Cardiac septum (tissue), 1 donor: ENCODE data around the gene DSG1. TPM values are rescaled to one million over a fixed set of nuclear protein-coding genes. Genes with fewer than 3 reads are reported as not detected.
"Not testable (repeated sequence)": the region's sequence is repeated elsewhere in the genome, so short reads cannot be mapped to it uniquely, and the experiment has no call there.

ENCODE experiments used
- DNase-seq: peaks from one replicate; pipeline ENCODE4 v3.0.0-alpha.2; 2020; ENCODE audit warnings: low spot score
- intact Hi-C: fragments of 100-400 bp; cut with DNase I; formaldehyde crosslinking; loops from one replicate; pipeline ENCODE4 v1.14.0; 2022
- long read RNA-seq: library from polyadenylated mRNA; unstranded; transcript quantifications from one replicate; pipeline ENCODE4 v2.0.0, GENCODE V29; 2021
- total RNA-seq: library from RNA; stranded (reverse); fragmentation: NEBNext Ultra II Directional; extraction: Animal tissue kit (Norgen Biotek cat#: 25700); gene quantifications from one replicate; pipeline ENCODE4 v1.2.1, GENCODE V29; 2021
- donor health status: DM: no; HTN: no; CAD: no.

Gene DSG1
- total RNA-seq, result 0.89 TPM
- long read RNA-seq, result 0 reads

DNA sequence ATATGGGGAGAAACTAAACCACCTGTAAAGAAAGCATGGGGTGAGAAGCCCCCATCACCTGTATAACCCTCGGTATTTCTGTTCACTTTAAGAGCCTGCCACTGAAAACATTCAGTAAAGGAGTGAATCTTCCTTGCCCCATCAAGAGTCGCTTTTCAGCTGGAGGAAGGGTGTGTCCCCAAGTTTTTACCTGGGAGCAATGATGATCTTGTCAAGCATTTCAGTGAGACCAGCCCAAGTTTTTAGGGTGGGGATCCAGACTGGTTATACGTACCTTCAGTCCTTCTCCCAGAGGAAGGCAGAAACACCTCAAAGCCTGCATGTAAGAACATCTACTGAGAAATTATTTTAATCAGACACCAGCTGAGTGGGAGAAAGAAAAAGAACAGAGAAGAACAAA is at the start of gene DSG1:
TSS of gene DSG1 (plus strand) at position 301 of the 400 bp plus-strand sequence. CDS start 141 bp downstream, outside the sequence.
- no peak for DNase-seq
- intact Hi-C loops, result no loop called here

DNA sequence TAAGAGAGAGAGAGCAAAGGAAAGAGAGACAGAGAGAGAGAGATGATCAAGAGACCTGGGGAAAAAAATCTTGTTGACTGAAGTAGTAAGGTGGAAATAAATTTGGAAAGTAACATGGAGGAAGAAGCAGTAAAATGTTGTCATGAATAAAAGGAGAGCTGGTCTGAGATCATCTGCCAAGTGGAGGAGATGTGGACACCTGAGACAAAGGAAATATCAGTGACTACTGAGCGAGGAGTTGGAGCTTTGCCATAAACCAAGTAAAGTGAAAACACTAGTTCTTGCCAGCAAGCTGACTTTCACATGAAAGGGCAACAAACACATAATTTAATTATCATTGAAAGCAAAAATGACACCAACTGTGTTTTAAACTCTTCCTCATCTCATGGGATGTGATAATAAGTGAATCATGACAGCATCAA is 49.0 kb upstream of the DSG1 start:
- DNase-seq, result no peak
- intact Hi-C loops, result no loop called here

GRCh38 chr18:31269566-31269965 is 48.4 kb upstream of the DSG1 start:
- intact Hi-C loops, result no loop called here
- no peak for DNase-seq

GRCh38 chr18:31270578-31270977 is 47.4 kb upstream of the DSG1 start:
- intact Hi-C loops, result loop anchor here (10.0 kb wide), 2 partner anchors 46 to 234 kb away; no protein-coding TSS in a partner anchor
- DNase-seq, result no peak

- intact Hi-C loops, result loop anchor here (10.0 kb wide), 2 partner anchors 49 to 231 kb away; no protein-coding TSS in a partner anchor
- no peak for DNase-seq
These were observed 44.0 kb upstream of the DSG1 start for GRCh38 chr18:31273812-31274527.

- DNase-seq, result no peak
- intact Hi-C loops, result loop anchor here (10.0 kb wide), 2 partner anchors 50 to 230 kb away; no protein-coding TSS in a partner anchor
These were observed 43.0 kb upstream of the DSG1 start for GRCh38 chr18:31274931-31275330.

DNA sequence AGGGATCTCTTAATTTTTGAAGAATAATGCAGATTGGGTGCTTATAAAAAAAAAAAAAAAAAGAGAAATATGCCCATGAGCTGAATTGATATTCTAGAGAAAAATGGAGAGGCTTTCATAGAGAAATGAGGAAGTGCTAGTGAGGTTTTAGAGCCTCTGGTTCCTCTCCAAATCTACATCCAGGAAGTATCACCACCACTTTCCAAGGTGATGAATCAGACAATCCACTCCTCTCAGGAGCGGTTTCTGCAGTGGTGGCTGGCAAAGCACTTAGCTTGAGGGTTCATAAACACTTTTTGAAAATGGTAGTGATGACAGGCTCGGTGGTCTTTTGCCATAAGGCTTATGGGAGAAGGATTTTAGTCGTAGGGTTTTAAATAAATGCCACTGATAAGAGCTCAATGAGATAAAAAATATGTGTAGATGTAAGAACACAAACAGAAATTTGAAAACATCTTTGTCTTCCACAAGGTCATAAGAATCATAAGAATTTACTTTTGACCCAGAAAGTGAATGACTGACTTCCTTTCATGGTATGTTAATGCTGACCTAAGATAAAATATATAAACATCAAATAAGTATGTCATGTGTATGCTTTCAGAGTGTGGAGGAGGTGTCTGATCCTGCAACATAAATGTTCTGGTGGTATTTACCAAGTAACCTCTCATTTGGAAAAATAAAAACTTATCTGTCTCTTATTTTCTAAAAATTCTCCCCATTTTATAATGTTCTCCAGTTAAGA is 42.1 kb upstream of the DSG1 start:
- intact Hi-C loops, result loop anchor here (10.0 kb wide), 2 partner anchors 51 to 229 kb away; no protein-coding TSS in a partner anchor
- DNase-seq, result no peak

DNA sequence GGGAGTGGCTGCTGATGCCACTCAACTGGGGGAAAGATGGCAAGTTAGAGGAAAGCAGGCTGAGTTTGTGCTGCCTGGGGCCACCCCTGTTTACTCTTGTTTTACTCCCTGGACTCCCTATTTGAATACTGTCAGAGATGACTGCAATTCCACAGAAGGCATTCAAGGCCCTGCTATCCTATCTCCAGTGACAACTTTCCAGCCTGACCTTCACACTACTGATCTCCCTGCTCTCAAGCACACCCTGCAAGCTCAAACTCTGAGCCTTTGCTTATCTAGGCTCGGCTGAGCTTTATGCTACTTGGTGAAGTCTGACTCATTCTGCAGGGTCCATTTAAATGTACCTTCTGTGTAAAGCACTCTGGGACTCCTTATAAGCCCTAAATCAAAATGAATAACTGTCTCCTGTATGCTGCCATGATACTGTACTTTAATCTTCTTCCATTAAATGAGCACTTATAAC is 39.3 kb upstream of the DSG1 start:
- intact Hi-C loops, result loop anchor here (10.0 kb wide), 2 partner anchors 54 to 226 kb away; no protein-coding TSS in a partner anchor

GRCh38 chr18:31280502-31280901 is 37.5 kb upstream of the DSG1 start:
- intact Hi-C loops, result no loop called here
- DNase-seq, result no peak

More for the DNA sequence above, 39.3 kb upstream of the DSG1 start:
- no peak for DNase-seq

DNA sequence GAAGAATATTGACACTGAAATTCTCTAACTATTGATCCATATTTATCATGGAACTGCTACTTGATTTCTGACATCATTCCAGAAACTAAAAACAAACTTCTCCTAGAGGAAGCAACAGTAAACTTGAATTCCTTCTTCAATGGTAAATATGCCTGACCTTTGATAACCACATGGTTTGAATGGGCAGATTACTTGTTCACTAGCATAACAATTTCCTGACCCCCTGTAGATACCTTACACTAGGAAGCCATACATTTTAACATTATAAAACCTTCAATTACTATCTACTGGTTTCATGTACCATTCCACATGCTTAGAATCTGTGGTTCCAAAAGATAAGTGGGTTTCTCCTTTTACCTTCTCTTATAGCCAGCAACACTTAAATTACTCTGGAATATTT is 36.5 kb upstream of the DSG1 start:
- no peak for DNase-seq
- intact Hi-C loops, result no loop called here

DNA sequence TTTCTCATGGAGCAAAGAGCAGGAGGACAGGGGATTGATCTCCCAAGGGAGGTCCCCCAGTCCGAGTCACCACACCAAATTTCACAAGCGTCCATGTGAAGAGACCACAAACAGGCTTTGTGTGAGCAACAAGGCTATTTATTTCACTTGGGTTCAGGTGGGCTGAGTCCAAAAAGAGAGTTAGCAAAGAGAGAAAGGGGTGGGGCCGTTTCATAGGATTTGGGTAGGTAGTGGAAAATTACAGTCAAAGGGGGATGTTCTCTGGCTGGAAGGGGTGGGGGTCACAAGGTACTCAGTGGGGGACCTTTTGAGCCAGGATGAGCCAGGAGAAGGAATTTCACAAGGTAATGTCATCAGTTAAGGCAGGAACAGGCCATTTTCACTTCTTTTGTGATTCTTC is 28.5 kb upstream of the DSG1 start:
- DNase-seq, intact Hi-C loops: not testable (repeated sequence)

DNA sequence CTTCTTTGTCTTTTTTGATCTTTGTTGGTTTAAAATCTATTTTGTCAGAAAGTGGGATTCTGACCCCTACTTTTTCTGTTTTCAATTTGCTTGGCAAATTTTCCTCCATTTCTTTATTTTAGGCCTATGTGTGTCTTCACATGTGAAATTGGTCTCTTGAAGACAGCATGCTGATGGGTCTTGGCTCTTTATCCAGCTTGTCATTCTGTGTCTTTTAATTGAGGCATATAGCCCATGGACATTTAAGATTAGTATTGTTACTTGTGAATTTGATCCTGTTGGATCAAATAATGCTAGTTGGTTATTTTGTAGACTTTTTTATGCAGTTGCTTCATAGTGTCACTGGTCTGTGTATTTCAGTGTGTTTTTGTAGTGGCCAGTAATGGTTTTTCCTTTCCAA is 26.3 kb upstream of the DSG1 start:
- DNase-seq, result no peak
- intact Hi-C loops, result no loop called here

GRCh38 chr18:31294199-31294747 is 23.7 kb upstream of the DSG1 start:
- no peak for DNase-seq
- intact Hi-C loops, result no loop called here

DNA sequence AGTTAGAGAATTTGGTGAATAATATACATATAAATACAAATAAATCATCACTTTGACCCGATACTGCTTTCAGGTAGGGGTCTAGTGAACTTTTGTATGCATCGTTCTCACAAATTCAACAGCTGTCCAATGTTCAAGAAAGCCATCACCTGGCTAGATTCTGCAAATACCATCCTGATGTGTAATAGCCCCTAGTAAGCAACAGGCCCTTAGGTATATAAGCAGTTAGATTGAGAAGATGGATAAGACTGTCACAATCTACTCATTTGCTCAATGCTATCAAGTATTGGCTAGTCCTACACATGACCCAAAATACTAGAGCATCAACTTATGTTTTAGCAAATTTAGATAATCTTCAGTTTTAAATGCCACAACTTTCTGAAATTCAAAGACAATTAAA is 20.7 kb upstream of the DSG1 start:
- no peak for DNase-seq
- intact Hi-C loops, result no loop called here

GRCh38 chr18:31301201-31301655 is 16.7 kb upstream of the DSG1 start:
- no peak for DNase-seq
- intact Hi-C loops, result no loop called here

DNA sequence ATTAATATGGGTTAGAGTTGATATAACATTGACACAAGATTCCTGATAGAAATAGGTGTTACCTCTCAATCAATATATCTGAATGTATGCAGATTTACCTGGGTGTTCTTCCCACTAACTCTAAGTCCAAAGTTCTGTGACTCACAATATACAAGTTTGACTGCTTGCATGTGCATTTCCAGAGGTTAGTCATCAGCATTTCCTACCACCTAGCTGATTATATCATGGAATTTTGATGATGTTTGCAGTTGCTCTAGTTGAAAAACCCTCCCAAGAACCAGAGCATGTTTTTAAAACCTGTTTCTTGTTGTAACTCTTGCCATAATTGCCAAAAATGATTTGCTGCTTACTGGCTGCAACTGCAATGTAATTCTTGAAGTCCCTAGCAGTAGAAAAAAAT is 15.0 kb upstream of the DSG1 start:
- intact Hi-C loops, result no loop called here
- DNase-seq, result no peak

DNA sequence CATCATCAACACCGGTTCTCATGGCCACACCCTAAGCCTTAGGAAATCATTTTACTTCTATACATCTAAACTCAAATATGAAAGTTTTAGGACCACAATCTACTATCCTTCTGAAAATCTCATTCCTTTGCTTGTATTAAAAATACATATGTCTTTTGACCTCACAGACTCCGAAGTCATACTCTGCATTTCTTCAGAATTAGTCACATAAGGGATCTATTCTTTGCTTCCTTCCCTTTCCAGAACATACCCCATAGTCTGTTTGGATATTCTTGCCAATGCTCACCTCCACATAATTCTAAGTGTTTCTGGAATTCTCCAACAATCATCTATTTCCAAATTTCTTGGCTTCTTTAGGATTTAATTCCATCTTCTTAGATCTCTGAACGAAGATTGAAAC is 14.2 kb upstream of the DSG1 start:
- no peak for DNase-seq
- intact Hi-C loops, result no loop called here

GRCh38 chr18:31309115-31309514 is 8.8 kb upstream of the DSG1 start:
- no peak for DNase-seq
- intact Hi-C loops, result no loop called here

DNA sequence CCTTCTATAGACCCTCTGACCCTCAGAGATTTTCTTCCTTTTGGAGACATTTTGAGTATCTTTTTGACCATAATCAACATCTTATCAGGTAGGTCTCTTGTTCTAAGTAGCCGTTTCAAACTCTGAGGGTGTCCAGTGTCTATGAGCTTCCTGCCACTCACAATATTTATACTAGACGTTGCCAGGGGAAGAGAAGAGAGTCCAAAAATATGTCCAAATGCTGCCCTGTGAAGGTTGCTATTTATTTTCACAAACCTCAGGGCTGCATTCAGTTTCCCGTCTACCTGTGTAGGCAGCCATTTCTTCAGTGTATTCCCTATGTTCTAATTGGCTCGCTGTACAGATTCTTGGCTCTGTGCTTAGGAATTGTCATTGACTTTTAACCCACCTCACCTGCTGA is 986 bp upstream of the DSG1 start:
- intact Hi-C loops, result no loop called here
- DNase-seq, result no peak

- DNase-seq, result no peak
- intact Hi-C loops, result no loop called here
These were observed 3.8 kb downstream of the DSG1 start for GRCh38 chr18:31321719-31322118.
